HepG2 (cell line): ENCODE data around the gene COL9A3. TPM values are rescaled to one million over a fixed set of nuclear protein-coding genes. Genes with fewer than 3 reads are reported as not detected.

Source experiments
- ETV6 ChIP-seq: sonication (generic); formaldehyde crosslinking; conservative IDR thresholded peaks from 2 replicates; pipeline ENCODE4 v1.4.0; 2020; ENCODE audit warnings: missing genetic modification reagents
- FOSL2 ChIP-seq: sonication (generic); formaldehyde crosslinking; IDR thresholded peaks from 2 replicates; pipeline ENCODE4 v1.4.0; 2020; ENCODE audit warnings: missing genetic modification reagents
- FOXA3 ChIP-seq: IDR thresholded peaks from 2 replicates; pipeline ENCODE4 v1.6.1; 2016; ENCODE audit warnings: missing genetic modification reagents, missing compliant biosample characterization
- GPN1 ChIP-seq: sonication (generic); formaldehyde crosslinking; IDR thresholded peaks from 2 replicates; pipeline ENCODE4 v1.5.1; 2020; ENCODE audit warnings: missing genetic modification reagents, borderline replicate concordance
- MXD4 ChIP-seq: IDR thresholded peaks from 2 replicates; pipeline ENCODE4 v1.6.1; 2016; ENCODE audit warnings: mild to moderate bottlenecking, missing biosample characterization, missing genetic modification reagents
- PAWR ChIP-seq: sonication (generic); formaldehyde crosslinking; IDR thresholded peaks from 2 replicates; pipeline ENCODE4 v1.4.0; 2020; ENCODE audit warnings: missing genetic modification reagents, mild to moderate bottlenecking, borderline replicate concordance
- PHF8 ChIP-seq: sonication (generic); formaldehyde crosslinking; IDR thresholded peaks from 2 replicates; pipeline ENCODE4 v1.5.0; 2020; ENCODE audit warnings: missing genetic modification reagents
- PTBP1 ChIP-seq: fragments of 200-400 bp; formaldehyde crosslinking; IDR thresholded peaks from 2 replicates; pipeline ENCODE4 v1.6.1; 2018; ENCODE audit warnings: low read length, low read depth; ENCODE audit not compliant: poor library complexity, severe bottlenecking
- RXRB ChIP-seq: IDR thresholded peaks from 2 replicates; pipeline ENCODE4 v1.6.1; 2016; ENCODE audit warnings: borderline replicate concordance, missing genetic modification reagents, missing compliant biosample characterization
- SALL1 ChIP-seq: sonication (generic); formaldehyde crosslinking; IDR thresholded peaks from 2 replicates; pipeline ENCODE4 v1.8.0; 2022; ENCODE audit warnings: mild to moderate bottlenecking, missing genetic modification reagents
- SATB2 ChIP-seq: sonication (generic); formaldehyde crosslinking; IDR thresholded peaks from 2 replicates; pipeline ENCODE4 v1.5.0; 2020; ENCODE audit warnings: missing genetic modification reagents
- TAF15 ChIP-seq: fragments of 200-400 bp; formaldehyde crosslinking; IDR thresholded peaks from one replicate; pipeline ENCODE4 v1.6.1; 2018; ENCODE audit warnings: mild to moderate bottlenecking, low read depth, low read length; ENCODE audit not compliant: poor library complexity, severe bottlenecking
- TMF1 ChIP-seq: sonication (generic); formaldehyde crosslinking; IDR thresholded peaks from 2 replicates; pipeline ENCODE4 v1.8.1; 2022; ENCODE audit warnings: low read depth, missing genetic modification reagents
- TOE1 ChIP-seq: sonication (generic); formaldehyde crosslinking; IDR thresholded peaks from 2 replicates; pipeline ENCODE4 v1.4.0; 2020; ENCODE audit warnings: mild to moderate bottlenecking, missing genetic modification reagents
- ZBTB20 ChIP-seq: sonication (generic); formaldehyde crosslinking; IDR thresholded peaks from 2 replicates; pipeline ENCODE4 v1.8.1; 2023; ENCODE audit warnings: missing genetic modification reagents, low read depth, mild to moderate bottlenecking, borderline replicate concordance
- ZKSCAN5 ChIP-seq: sonication (generic); formaldehyde crosslinking; IDR thresholded peaks from 2 replicates; pipeline ENCODE4 v1.5.1; 2020; ENCODE audit warnings: mild to moderate bottlenecking, missing genetic modification reagents
- ZNF143 ChIP-seq: sonication (generic); formaldehyde crosslinking; IDR thresholded peaks from 2 replicates; pipeline ENCODE4 v1.4.0; 2020; ENCODE audit warnings: missing genetic modification reagents
- ZNF225 ChIP-seq: sonication (generic); formaldehyde crosslinking; IDR thresholded peaks from 2 replicates; pipeline ENCODE4 v1.4.0; 2020; ENCODE audit warnings: mild to moderate bottlenecking, missing genetic modification reagents
- ZNF274 ChIP-seq: sonication (generic); formaldehyde crosslinking; IDR thresholded peaks from 2 replicates; pipeline ENCODE4 v1.5.1; 2020; ENCODE audit warnings: mild to moderate bottlenecking, missing genetic modification reagents
- ZNF367 ChIP-seq: sonication (generic); formaldehyde crosslinking; IDR thresholded peaks from 2 replicates; pipeline ENCODE4 v1.4.0; 2020; ENCODE audit warnings: missing genetic modification reagents, borderline replicate concordance
- ZNF7 ChIP-seq: IDR thresholded peaks from 2 replicates; pipeline ENCODE4 v1.6.1; 2016; ENCODE audit warnings: missing biosample characterization, missing genetic modification reagents
- ZNF790 ChIP-seq: sonication (generic); formaldehyde crosslinking; IDR thresholded peaks from 2 replicates; pipeline ENCODE4 v1.8.0; 2022; ENCODE audit warnings: missing genetic modification reagents, mild to moderate bottlenecking, borderline replicate concordance
- polyA plus RNA-seq, 8 experiments: library from polyadenylated mRNA; depleted of rRNA in 3 of 8; stranded (reverse) in 7 of 8; unstranded in 1 of 8; fragments of >200 nt; fragmentation: Illumina TruSeq in 4 of 8; extraction: Trizol in 4 of 8; gene quantifications; 2 replicates each; pipeline versions ENCODE4 v1.2.1 to v1.2.3, GENCODE V29; 2011 to 2016; ENCODE audit warnings: low read depth in 4 of 8, missing spikeins in 1 of 8, mixed read lengths in 1 of 8; ENCODE audit not compliant: insufficient read depth in 1 of 8
- total RNA-seq, 5 experiments: library from RNA; depleted of rRNA; stranded (reverse); fragments of >200 nt; fragmentation: Illumina TruSeq; extraction: Trizol; gene quantifications; 2 replicates each; pipeline ENCODE4 v1.2.3, GENCODE V29; 2016; ENCODE audit warnings: low read depth in 1 of 5
- TF ChIP-seq, protein P1 (sequence below): sonication (generic); formaldehyde crosslinking; IDR thresholded peaks from 2 replicates; pipeline ENCODE4 v1.4.0; 2020; ENCODE audit warnings: missing genetic modification reagents
- TF ChIP-seq, protein P2 (sequence below): sonication (generic); formaldehyde crosslinking; IDR thresholded peaks from 2 replicates; pipeline ENCODE4 v1.5.1; 2020; ENCODE audit warnings: mild to moderate bottlenecking, missing genetic modification reagents, moderate library complexity

Gene COL9A3
- total and polyA plus RNA-seq, 2 of the 13 experiments (the other 11 are each of a cell fraction or from before 2014, with no cell fraction given) = 155 to 204 TPM

- TF ChIP-seq RXRB (CRISPR knock-in tag) (0 out of 2 replicates have a peak, but pooled peaks have one; percentile 60), SALL1 (CRISPR knock-in tag) (peak; percentile 58), FOSL2 (CRISPR knock-in tag) (peak; percentile 31; the same call in 1 of the 2 replicates), MXD4 (CRISPR knock-in tag) (no peak), TOE1 (CRISPR knock-in tag) (no peak), SATB2 (no peak), ZNF367 (CRISPR knock-in tag) (no peak), TAF15 (peak; percentile 83), ZBTB20 (CRISPR knock-in tag) (peak; percentile 82; the same call in 1 of the 2 replicates), ETV6 (no peak), ZKSCAN5 (peak; percentile 43; the same call in 1 of the 2 replicates), ZNF225 (CRISPR knock-in tag) (peak; percentile 44; the same call in 1 of the 2 replicates), ZNF7 (no peak), TMF1 (no peak), ZNF790 (CRISPR knock-in tag) (no peak), PTBP1 (peak; percentile 30), ZNF143 (CRISPR knock-in tag) (no peak), FOXA3 (CRISPR knock-in tag) (0 out of 2 replicates have a peak, but pooled peaks have one; percentile 21), PHF8 (0 out of 2 replicates have a peak, but pooled peaks have one; percentile 5), GPN1 (CRISPR knock-in tag) (0 out of 2 replicates have a peak, but pooled peaks have one; percentile 47), ZNF274 (peak; percentile 63; the same call in 1 of the 2 replicates), PAWR (CRISPR knock-in tag) (no peak)
- TF ChIP-seq, protein P1, sequence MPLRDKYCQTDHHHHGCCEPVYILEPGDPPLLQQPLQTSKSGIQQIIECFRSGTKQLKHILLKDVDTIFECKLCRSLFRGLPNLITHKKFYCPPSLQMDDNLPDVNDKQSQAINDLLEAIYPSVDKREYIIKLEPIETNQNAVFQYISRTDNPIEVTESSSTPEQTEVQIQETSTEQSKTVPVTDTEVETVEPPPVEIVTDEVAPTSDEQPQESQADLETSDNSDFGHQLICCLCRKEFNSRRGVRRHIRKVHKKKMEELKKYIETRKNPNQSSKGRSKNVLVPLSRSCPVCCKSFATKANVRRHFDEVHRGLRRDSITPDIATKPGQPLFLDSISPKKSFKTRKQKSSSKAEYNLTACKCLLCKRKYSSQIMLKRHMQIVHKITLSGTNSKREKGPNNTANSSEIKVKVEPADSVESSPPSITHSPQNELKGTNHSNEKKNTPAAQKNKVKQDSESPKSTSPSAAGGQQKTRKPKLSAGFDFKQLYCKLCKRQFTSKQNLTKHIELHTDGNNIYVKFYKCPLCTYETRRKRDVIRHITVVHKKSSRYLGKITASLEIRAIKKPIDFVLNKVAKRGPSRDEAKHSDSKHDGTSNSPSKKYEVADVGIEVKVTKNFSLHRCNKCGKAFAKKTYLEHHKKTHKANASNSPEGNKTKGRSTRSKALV = no peak
- TF ChIP-seq, protein P2, sequence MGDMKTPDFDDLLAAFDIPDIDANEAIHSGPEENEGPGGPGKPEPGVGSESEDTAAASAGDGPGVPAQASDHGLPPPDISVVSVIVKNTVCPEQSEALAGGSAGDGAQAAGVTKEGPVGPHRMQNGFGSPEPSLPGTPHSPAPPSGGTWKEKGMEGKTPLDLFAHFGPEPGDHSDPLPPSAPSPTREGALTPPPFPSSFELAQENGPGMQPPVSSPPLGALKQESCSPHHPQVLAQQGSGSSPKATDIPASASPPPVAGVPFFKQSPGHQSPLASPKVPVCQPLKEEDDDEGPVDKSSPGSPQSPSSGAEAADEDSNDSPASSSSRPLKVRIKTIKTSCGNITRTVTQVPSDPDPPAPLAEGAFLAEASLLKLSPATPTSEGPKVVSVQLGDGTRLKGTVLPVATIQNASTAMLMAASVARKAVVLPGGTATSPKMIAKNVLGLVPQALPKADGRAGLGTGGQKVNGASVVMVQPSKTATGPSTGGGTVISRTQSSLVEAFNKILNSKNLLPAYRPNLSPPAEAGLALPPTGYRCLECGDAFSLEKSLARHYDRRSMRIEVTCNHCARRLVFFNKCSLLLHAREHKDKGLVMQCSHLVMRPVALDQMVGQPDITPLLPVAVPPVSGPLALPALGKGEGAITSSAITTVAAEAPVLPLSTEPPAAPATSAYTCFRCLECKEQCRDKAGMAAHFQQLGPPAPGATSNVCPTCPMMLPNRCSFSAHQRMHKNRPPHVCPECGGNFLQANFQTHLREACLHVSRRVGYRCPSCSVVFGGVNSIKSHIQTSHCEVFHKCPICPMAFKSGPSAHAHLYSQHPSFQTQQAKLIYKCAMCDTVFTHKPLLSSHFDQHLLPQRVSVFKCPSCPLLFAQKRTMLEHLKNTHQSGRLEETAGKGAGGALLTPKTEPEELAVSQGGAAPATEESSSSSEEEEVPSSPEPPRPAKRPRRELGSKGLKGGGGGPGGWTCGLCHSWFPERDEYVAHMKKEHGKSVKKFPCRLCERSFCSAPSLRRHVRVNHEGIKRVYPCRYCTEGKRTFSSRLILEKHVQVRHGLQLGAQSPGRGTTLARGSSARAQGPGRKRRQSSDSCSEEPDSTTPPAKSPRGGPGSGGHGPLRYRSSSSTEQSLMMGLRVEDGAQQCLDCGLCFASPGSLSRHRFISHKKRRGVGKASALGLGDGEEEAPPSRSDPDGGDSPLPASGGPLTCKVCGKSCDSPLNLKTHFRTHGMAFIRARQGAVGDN (CRISPR knock-in tag) = peak; percentile 75
Observed at GRCh38 chr20:62876902-62877816, 60.3 kb downstream of the COL9A3 start (continued).
